ENCODE results near the gene HDAC11.

GRCh38 chr3:13504161-13504831, 24.2 kb downstream of the HDAC11 start:
- no peak for TF ChIP-seq RAD21 (IDR thresholded peaks at IDR 0.05; ENCODE audit: insufficient read depth, low read depth, low read length)
- TF ChIP-seq CTCF (IDR thresholded peaks at IDR 0.05 in 2 of 3, conservative IDR thresholded peaks at IDR 0.05 in 1 of 3; ENCODE audit: control insufficient read depth in 2 of 3, extremely low read depth in 1 of 3, insufficient read depth in 1 of 3, low read depth in 3 of 3, low read length in 3 of 3): no peak
- no peak for TF ChIP-seq POLR2A (IDR thresholded peaks at IDR 0.05; ENCODE audit: low read depth, low read length)
- no peak for TF ChIP-seq CEBPB (IDR thresholded peaks at IDR 0.05; ENCODE audit: borderline replicate concordance in 1 of 2, low read depth in 2 of 2, low read length in 2 of 2)
- TF ChIP-seq REST (IDR thresholded peaks at IDR 0.05; ENCODE audit: low read depth, low read length): no peak
- TF ChIP-seq SREBF2 (IDR thresholded peaks at IDR 0.05; ENCODE audit: low read length): no peak
- no peak for TF ChIP-seq EZH2 (IDR thresholded peaks at IDR 0.05; ENCODE audit: borderline replicate concordance, control insufficient read depth, low read depth, low read length)
- TF ChIP-seq ATF3 (IDR thresholded peaks at IDR 0.05; ENCODE audit: borderline replicate concordance, extremely low read depth, low read depth, low read length): no peak
- TF ChIP-seq MLLT1 (IDR thresholded peaks at IDR 0.05): no peak
- TF ChIP-seq ZNF592 (IDR thresholded peaks at IDR 0.05): no peak
